GM21528 (cell line): Measurements from ENCODE around the gene IDH3G.

Experiments used
- ATAC-seq: cut with Tn5 transposase; IDR thresholded peaks from one replicate; pipeline ENCODE4 v1.9.1; 2021; ENCODE audit warnings: mild to moderate bottlenecking, moderate library complexity; ENCODE audit not compliant: unreplicated experiment, low FRiP score

Gene IDH3G

DNA sequence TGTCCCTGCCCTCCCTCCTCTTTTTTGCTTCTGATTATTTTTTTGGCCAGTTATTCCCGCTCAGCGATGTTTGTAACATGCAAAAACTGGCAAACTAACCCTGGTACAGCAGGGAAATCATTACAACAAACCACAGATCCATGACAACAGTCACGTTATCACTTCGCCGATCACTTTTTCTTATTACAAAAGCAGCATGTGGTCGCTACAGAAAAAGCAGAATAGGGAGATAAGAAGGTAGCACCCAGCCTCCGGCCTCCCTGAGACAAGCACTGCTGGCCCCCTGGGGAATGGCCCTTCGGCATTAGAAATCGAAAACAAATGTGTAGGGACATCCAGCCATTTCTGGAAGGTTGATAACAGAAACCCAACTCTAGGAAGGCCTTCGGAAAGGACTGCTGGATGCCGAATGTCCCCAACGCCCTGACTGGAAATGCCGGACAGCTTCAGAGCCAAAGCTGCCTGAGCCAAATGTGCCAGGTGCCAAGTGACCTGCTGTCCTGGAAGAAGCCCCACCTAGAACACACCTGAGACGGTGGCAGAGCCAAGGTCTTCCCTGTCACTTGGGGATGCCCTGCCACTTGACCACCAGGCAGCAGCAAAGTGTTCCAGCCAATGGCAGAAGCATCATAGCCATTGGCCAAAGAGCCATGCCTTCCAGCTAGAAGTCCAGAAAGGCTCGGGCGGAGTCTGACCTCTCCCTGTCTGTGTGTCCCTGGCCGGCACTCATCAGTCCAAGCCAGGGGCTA lies 2.9 kb downstream of the IDH3G start:
- ATAC-seq, result no peak

DNA sequence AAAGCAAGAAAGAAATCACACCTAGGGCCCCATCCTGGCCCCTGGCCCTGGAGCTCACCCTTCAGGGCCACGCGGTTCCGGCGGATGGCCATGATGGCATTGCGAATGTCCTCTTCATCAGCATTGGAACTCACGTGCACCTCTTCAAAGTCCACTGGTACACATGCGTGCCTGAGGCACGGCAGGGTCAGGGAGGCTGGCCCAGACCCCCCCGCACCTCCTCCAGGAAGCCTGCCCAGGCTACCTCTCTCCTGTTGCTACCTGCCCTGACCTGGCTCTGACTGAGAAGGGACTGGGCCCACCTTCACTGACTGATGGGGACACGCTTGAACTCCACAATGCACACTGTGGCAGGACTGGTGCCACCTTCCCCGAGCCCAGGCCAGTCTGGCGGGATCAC lies 4.5 kb downstream of the IDH3G start:
- no peak for ATAC-seq

DNA sequence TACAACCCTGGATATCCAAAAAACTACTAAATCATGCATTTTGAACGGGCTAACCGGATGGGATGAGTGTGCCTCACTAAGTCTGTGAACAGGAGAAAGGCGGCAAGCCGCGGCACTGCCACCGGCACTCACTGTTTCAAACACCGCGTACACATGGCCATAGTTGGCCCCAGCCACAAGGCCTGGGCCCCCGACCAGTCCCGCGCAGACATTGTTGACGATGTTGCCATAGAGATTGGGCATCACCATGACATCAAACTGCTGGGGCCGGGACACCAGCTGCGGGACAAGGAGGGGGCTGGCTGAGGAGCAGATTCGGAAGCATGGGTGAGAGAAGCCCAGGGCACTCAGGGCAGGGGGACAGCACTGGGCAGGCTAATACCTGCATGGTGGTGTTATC lies 7.5 kb downstream of the IDH3G start:
- no peak for ATAC-seq

DNA sequence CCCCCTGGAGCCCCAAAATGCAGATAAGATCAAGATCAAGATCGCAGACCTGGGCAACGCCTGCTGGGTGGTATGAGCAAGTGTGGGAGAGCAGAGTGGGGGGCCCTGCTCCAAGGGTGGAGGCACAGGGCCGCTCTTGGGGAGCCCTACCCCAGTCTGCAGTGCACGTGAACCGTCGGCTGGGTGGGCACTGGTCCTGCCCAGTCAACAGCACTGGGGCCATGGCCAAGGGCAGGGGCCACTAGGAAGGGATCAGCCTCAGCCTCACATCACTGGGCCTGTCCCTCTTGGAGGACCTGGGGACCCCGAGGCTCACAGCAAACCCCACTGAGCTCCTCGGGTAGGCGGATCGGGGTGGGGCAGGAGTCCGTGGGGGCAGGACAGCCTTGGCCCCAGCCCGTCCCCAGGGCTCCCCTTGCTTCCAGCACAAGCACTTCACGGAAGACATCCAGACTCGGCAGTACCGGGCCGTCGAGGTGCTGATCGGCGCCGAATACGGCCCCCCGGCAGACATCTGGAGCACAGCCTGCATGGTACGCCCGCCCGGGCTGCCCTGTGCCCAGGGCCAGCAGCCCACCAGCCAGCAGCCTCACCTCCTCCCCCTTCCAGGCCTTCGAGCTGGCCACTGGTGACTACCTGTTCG lies 9.7 kb downstream of the IDH3G start:
- ATAC-seq, result no peak

DNA sequence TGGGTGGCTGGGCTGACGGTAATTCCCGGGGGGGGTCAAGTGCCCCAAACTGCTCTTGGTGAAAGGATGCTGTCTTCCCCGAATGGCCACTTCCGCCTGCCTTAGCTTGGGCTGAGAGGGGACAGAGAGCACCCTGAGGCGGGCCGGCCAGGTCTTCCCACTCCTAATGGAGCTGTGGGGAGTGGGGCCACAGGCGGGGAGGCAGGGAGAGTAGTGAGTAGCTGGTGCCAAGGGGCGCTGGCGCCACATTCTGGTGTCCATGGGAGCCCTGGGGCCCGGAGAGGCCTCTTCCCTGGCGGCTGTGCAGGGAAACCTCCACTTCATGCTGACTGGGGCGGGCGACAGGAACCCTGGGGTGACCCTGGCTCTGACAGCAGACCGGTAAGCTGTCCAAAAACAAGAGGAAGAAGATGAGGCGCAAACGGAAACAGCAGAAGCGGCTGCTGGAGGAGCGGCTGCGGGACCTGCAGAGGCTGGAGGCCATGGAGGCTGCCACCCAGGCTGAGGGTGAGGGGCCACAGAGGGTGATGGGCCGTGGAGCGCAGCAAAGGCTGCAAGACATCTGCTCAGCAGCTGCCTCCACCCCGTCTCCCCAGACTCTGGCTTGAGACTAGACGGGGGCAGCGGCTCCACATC lies 10.7 kb downstream of the IDH3G start:
- ATAC-seq, result no peak

DNA sequence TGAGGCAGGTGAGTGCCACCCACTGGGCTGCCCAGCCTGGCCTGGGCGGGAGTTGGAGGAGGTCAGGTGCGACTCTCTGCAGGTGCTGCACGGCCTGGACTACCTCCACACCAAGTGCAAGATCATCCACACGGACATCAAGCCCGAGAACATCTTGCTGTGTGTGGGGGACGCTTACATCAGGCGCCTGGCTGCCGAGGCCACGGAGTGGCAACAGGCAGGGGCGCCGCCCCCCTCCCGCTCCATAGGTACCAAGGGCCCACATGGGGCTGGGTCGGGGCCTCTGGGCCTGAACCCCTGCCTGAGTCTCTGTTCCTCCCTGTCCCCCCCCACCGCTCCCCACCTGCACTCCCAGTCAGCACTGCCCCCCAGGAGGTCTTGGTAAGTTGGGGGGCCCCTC lies 11.3 kb downstream of the IDH3G start:
- ATAC-seq, result no peak

DNA sequence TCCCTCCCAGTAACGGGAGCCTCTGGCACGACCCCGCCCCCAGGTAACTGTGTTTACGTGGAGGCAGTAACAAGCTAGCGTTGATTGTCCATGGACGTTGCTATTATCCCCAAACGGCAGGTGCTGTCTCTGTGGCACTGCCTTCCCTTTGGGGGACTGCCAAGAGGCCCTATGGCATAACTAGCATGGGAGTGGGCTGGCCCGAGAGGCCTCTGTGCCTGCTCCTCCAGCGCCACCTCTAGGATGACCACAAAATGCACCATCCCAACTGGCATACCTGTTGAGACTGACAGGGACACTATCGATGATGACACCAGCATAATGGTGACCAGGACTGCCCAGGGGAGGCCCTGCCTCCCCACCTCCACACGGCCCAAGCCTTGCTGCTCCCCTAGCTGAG lies 11.9 kb downstream of the IDH3G start:
- ATAC-seq, result no peak

DNA sequence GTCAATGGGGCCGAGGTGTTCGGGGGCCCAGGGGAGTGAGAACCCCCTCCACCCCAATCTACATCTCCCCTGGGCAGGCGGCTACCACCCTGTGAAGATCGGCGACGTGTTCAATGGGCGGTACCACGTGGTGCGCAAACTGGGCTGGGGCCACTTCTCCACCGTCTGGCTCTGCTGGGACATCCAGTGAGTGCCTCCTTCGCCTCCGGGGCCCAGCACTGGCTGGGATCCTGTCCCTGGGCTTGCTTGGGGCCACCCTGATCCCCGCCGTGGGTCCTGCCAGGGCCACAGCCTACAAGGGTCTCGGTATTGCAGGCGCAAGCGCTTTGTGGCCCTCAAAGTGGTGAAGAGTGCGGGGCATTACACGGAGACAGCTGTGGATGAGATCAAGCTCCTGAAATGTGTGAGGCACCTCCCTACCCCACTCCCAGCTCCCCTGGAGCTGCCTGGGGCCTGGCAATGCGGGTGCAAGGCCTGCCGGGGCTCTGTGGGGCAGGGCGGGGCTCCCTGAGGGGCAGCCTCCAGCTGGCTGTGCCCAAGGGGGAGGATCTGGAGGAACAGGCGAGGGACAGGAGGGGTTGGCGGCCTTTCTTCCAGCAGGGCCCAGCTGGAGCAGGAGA lies 12.6 kb downstream of the IDH3G start:
- ATAC-seq, result no peak

DNA sequence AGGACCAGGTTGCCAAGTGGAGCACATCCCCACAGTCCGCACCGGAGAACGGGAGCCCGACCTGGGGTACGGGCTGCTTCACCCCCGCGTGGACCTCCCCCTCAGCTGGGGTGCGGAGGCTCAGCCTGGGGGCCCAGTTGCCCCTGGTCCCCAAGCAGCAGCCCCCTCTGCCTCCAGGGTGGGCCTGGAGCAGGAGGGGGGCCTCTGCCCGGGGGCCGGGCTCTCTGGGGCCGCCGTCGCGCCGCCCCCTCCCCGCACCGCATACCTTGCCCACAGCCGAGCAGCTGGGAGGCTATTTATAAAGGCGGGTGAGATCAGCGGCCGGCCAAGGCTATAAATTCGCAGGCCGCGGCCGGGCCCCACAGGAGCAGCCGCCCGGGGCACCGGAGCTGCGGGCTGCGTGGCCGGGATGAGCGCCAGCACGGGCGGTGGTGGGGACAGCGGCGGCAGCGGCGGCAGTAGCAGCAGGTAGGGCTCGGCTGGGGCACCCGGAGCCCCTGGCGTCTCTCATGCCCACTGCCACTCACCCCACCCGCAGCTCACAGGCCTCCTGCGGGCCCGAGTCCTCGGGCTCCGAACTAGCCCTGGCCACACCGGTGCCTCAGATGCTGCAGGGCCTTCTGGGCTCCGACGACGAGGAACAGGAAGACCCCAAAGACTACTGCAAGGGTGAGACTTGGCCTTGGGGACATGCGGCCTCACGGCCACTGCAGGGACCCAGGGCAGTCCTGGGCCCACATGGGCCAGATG lies 13.3 kb downstream of the IDH3G start, which contains the start of gene SRPK3:
SRPK3 (plus strand) TSS at position 364 of the 750 bp plus-strand sequence; CDS start at position 410, 46 bp downstream.
- no peak for ATAC-seq

DNA sequence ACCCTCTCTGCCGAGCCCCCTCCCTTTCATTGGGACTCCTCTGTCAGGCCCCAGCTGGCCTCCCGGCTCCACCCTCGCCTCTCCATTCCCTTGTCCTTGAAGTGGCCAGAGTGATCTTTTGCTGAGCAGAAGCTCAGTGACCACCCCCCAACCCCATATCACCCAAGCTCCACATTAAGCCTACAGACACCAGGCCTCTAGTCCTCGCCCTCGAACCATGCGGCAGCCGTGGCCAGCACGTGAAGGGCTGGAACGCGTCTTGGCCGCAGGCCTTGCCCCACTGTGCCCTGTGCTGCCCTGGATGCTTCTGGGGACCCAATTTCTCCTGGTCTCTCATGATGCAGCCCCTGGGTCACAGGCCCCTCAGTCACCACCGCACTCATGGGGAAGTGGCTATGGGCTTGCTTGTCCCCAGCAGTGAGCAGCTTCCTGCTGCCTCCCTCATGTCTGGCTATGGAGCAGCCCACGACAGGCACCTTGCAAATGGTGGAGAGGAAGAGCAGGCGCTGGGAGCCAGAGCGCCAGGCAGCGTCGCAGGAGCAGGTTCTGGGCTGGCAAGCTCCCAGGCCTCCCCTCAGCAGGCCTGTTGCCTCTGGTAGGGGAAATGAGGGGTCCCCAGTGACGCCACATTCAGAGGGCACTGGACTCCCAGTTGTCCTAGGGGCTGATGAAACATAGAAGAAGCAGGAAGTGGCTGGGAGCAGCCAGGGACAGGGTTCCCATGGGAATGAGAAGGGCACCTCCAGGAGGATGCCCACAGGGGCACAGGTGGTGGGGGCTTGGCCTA lies 14.1 kb downstream of the IDH3G start:
- ATAC-seq, result no peak

DNA sequence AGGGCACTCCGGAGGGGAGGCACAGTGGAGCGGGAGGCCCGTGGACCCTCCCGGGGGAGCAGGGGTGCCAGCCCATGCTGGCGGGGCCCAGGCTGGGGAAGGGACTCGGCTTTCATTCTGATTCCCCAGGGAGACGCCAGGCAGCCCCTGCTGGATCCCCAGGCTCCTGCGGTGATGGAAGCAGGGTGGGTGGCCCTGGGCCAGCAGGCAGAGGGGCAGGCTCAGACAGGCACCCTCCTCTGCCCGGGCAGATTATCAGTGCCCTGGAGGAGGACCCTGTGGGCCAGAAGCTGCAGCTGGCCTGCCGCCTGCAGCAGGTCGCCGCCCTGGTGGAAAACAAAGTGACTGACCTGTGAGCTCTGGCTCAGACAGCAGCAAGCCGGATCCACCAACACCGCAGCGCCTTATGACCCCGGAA lies 15.5 kb downstream of the IDH3G start:
- no peak for ATAC-seq

DNA sequence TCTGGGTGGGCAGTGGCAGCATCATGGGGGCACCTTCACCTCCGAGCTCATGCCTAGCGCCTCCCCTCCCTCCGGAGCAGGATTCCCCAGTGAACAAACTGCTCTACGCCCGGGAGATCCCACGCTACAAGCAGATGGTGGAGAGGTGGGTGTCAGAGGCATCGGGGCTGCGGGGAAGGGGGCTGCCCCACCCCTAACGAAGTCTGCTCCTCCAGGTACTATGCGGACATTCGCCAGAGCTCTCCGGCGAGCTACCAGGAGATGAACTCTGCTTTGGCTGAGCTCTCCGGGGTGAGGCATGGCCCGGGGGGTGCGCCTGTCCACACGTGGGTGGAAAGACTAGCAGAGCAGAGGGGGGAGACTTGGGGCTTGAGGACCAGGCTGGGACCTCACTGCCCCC lies 16.0 kb downstream of the IDH3G start:
- no peak for ATAC-seq

DNA sequence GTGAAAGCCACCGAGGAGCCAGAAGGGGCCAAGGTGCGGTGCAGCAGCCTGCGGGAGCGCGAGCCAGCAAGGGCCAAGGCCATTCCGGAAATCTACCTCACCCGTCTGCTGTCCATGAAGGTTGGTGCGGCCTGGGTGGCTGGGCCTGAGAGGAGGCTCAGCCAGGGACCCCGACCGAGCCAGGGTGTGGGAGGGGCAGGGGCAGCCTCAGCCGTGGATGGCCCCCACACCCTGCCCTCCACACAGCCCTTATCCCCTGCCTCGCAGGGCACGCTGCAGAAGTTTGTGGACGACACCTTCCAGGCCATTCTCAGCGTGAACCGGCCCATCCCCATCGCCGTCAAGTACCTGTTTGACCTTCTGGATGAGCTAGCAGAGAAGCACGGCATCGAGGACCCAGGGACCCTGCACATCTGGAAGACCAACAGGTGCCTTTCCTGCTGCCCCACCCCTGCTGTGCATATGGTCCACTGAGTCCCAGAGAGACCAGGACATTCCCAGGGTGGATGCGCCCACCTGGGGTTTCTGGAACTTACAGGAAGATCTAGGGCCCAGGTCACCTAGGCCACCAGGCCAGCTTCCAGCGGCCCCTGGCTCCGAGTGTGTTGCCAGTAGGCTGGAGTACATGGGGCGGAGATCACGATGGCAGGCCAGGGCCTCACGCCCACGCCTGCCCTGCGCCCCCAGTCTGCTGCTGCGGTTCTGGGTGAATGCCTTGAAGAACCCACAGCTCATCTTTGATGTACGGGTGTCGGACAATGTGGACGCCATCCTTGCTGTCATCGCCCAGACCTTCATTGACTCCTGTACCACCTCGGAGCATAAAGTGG lies 16.7 kb downstream of the IDH3G start:
- no peak for ATAC-seq

DNA sequence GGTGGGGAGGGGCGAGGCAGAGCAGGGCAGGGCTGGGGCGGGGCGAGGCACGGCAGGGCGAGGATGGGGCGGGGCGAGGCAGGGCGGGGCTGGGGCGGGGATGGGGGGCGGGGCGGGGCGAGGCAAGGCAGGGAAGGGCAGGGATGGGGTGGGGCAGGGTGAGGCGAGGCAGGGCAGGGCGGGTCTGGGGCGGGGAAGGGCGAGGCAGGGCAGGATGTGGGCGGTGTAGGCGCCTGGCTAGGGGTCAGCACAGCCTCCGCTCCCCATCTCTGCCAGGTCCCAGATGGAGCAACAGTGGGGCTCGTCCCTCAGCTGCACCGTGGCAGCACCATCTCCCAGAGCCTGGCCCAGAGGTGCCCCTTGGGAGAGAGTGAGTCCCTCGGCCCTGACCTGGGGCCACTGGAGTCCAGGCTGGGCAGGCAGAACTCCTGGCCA lies 17.5 kb downstream of the IDH3G start:
- no peak for ATAC-seq

DNA sequence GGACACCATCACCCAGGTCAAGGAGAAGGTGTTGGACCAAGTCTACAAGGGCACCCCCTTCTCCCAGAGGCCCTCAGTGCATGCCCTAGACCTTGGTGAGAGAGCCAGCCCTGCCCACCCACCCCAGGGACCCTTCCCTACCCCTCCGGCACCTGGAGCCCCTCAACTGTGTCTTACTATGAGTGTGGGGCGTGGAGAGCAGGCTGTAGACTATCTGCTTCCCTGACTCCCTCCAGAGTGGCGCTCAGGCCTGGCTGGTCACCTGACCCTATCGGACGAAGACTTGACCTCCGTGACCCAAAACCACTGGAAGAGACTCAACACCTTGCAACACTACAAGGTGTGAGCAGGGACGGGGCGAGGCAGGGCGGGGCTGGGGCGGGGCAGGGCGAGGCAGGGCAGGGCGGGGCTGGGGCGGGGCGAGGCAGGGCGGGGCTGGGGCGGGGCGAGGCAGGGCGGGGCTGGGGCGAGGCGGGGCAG lies 18.0 kb downstream of the IDH3G start:
- ATAC-seq, result no peak

DNA sequence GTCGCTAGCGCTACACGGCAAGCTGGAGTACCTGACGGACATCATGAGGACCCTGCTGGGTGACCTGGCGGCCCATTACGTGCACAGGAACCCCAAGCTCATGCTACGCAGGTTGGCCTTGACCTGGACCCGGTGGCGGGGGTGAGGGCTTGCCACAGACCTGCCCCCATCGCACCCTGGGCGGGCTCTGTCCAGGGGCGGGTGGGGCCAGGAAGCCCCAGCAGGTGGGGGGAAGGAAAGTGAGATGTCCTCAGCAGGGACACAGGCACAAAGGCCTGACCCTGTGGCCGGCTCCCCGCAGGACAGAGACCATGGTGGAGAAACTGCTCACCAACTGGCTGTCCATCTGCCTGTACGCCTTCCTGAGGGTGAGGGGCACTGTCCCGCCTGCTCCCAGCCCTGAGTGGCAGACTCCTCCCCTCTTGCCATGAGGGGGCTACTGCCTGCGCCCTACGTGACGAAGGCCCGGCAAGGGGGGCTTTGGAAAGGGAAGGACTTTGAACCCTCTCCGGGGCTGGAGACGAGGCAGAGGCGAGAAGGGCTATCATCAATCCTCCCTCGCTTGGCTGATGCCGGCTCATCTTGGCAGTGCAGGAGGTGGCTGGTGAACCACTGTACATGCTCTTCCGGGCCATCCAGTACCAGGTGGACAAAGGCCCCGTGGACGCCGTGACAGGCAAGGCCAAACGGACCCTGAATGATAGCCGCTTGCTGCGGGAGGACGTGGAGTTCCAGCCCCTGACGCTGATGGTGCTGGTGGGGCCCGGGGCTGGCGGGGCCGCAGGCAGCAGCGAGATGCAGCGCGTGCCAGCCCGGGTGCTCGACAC lies 18.7 kb downstream of the IDH3G start:
- ATAC-seq, result no peak

DNA sequence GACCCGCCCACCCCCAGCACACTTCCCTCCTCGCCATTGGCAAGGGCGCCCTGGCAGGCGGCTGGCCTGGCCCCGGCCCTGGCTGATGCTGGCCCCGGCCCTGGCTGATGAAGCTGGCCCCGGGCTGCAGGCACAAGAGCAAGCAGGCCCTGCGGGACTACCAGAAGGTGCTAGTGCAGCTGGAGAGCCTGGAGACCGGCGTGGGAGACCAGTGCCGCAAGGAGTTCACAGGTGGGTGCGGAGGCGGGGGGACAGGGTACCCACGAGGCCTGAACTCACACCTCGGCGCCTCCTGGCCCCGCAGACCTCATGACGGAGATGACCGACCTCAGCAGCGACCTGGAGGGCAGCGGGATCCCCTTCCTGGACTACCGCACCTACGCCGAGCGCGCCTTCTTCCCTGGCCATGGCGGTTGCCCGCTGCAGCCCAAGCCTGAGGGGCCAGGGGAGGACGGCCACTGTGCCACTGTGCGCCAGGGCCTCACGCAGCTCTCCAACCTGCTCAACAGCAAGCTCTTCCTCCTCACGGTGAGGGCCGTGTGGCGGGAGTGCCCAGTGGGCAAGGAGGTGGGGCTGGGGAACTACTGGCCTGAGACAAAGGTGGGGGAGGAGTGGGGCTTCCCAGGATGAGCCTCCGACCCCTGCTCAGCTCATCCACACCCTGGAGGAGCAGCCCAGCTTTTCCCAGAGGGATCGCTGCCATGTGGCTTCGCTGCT lies 19.4 kb downstream of the IDH3G start:
- ATAC-seq, result no peak
